Right lobe of liver (tissue), 4 donors: ENCODE measurements around the gene ACSF2.

Experiments
- CTCF ChIP-seq, 4 donors: fragments of 200-600 bp in 3 of 4; fragments of 450-650 bp in 1 of 4; IDR thresholded peaks; one replicate each; pipeline versions ENCODE4 v1.5.1 to v1.8.0; 2016 to 2022; ENCODE audit warnings: antibody characterized with exemption in 4 of 4, mild to moderate bottlenecking in 2 of 4
- POLR2A ChIP-seq: fragments of 450-650 bp; IDR thresholded peaks from one replicate; pipeline ENCODE4 v1.6.1; 2017; ENCODE audit warnings: antibody characterized with exemption, mild to moderate bottlenecking
- donor health status: DM: no; HTN: no; CAD: no.
- donor health status: DM: no; HTN: no; CAD: no.
- donor health status: DM: no; HTN: yes; CAD: no.

GRCh38 chr17:50495217-50495823 is 69.3 kb downstream of the ACSF2 start:
- no peak for TF ChIP-seq CTCF (IDR thresholded peaks at IDR 0.05)
- TF ChIP-seq POLR2A, result no peak
